GM21717 (cell line): ENCODE data around the gene DAP3.
"Not testable (repeated sequence)": the region's sequence is repeated elsewhere in the genome, so short reads cannot be mapped to it uniquely, and the experiment has no call there.

Source experiments
- ATAC-seq: cut with Tn5 transposase; IDR thresholded peaks from one replicate; pipeline ENCODE4 v1.9.1; 2021; ENCODE audit warnings: mild to moderate bottlenecking, moderate library complexity; ENCODE audit not compliant: unreplicated experiment

Gene DAP3

GRCh38 chr1:155689081-155689607, at the start of gene DAP3:
DAP3 (plus strand) TSS chr1:155689091; CDS start chr1:155709780, 20,689 bp downstream.
- ATAC-seq, result not testable (repeated sequence)

GRCh38 chr1:155640367-155640766, 48.5 kb upstream of the DAP3 start:
- ATAC-seq, result no peak

GRCh38 chr1:155642559-155643180, 46.2 kb upstream of the DAP3 start:
- not testable (repeated sequence) for ATAC-seq

GRCh38 chr1:155643230-155643629, 45.7 kb upstream of the DAP3 start:
- ATAC-seq, result no peak

GRCh38 chr1:155645034-155645598, 43.8 kb upstream of the DAP3 start:
- no peak for ATAC-seq

GRCh38 chr1:155645648-155646047, 43.2 kb upstream of the DAP3 start:
- no peak for ATAC-seq

- no peak for ATAC-seq
Measured at GRCh38 chr1:155646307-155646706, 42.6 kb upstream of the DAP3 start.

GRCh38 chr1:155648207-155649147, 40.4 kb upstream of the DAP3 start:
- ATAC-seq, result no peak

- ATAC-seq, result no peak
Measured at GRCh38 chr1:155649676-155650075, 39.2 kb upstream of the DAP3 start.

- ATAC-seq, result no peak
Measured at GRCh38 chr1:155650231-155650757, 38.6 kb upstream of the DAP3 start.

- no peak for ATAC-seq
Measured at GRCh38 chr1:155651861-155652661, 36.8 kb upstream of the DAP3 start.

- ATAC-seq, result no peak
Measured at GRCh38 chr1:155652951-155653350, 35.9 kb upstream of the DAP3 start.

GRCh38 chr1:155657463-155657862, 31.4 kb upstream of the DAP3 start:
- no peak for ATAC-seq

- ATAC-seq, result not testable (repeated sequence)
Measured at GRCh38 chr1:155661239-155661638, 27.7 kb upstream of the DAP3 start.

GRCh38 chr1:155669233-155670162, 19.4 kb upstream of the DAP3 start:
- ATAC-seq, result no peak

- no peak for ATAC-seq
Measured at GRCh38 chr1:155671750-155672149, 17.1 kb upstream of the DAP3 start.

GRCh38 chr1:155673003-155673402, 15.9 kb upstream of the DAP3 start:
- ATAC-seq, result no peak

- ATAC-seq, result no peak
Measured at GRCh38 chr1:155678027-155678426, 10.9 kb upstream of the DAP3 start.

- ATAC-seq, result not testable (repeated sequence)
Measured at GRCh38 chr1:155678992-155679391, 9.9 kb upstream of the DAP3 start.
